Measurements from ENCODE around the gene SEMA4B.
"Not testable (repeated sequence)": the region's sequence is repeated elsewhere in the genome, so short reads cannot be mapped to it uniquely, and the experiment has no call there.

Gene SEMA4B

GRCh38 chr15:90248789-90249202, 47.7 kb downstream of the SEMA4B start:
- Histone ChIP-seq H3K27ac (peak overlapping the region in 1 of 2 donors; percentile 49), H3K4me3 (peak overlapping the region; percentile 74)
- no peak for DNase-seq (ENCODE audit: low spot score)
- no peak for TF ChIP-seq CTCF (IDR thresholded peaks at IDR 0.05)

- Histone ChIP-seq H3K27ac (peak within 1 kb of the TSS in 1 of 2 donors; percentile 49), H3K4me3 (peak within 1 kb of the TSS; percentile 74)
- TF ChIP-seq CTCF (IDR thresholded peaks at IDR 0.05): no peak
- peak; percentile 93 for DNase-seq (ENCODE audit: low spot score)
These were observed 48.2 kb downstream of the SEMA4B start, which contains the start of gene TTLL13 for GRCh38 chr15:90249203-90249863. TTLL13 (plus strand) TSS chr15:90249556; CDS start chr15:90250631, 1,075 bp downstream.

DNA sequence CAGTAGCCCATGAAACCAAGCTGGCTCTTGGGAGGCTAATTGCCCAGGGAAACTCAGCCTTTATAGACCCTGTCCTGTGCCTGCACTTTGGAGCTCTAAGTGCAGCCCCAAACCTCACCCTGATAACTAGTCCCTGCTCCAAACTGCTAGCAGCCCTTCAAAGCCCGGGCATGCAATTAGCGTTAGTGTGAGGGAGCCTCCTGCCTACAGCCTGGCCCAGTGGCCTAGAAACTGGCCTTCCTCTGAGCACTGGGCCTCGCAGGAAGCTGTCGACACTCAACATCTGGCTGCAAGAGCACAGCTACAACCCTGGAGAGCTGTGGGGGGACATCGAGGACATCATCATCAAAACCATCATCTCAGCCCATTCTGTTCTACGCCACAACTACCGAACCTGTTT, 56.6 kb downstream of the SEMA4B start:
- no peak for TF ChIP-seq CTCF (IDR thresholded peaks at IDR 0.05)
- Histone ChIP-seq H3K27ac (no peak overlapping the region), H3K4me3 (no peak overlapping the region)
- no peak for DNase-seq (ENCODE audit: low spot score)

DNA sequence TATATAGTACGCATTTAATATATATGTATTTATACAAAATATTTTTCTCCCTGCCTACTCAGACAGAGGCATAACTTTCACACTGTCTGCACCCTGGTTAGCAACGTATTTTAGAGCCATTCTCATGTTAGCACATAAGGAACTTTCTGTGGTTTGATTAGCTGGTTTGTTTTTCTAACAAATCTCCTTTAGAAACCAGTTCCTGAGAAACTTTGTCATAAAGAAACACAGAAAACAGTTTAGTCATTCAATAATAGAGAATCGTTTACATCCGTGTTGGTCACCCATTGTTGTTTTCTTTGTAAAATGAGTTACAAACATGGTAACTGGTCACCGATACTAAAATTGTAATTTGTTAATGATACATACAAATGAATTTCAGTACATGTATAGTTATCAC, 58.4 kb downstream of the SEMA4B start:
- no peak overlapping the region for H3K4me3 ChIP-seq
- H3K27ac ChIP-seq: no peak overlapping the region
- no peak for DNase-seq (ENCODE audit: low spot score)
- no peak for TF ChIP-seq CTCF (IDR thresholded peaks at IDR 0.05)

DNA sequence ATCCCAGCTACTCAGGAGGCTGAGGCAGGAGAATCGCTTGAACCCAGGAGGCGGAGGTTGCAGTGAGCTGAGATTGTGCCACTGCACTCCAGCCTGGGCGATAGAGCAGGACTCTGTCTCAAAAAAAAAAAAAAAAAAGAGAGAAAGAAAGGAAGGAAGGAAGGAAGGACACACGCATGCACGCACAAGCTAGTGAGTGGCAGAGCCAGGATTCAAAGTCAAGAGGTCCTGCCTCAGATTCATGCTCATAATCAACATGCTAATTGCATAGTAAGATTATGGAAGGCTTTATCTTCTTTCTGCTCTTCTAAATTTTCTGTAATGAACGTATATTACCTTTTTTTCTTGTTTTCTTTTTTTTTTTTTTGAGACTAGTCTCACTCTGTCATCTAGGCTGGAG, 59.6 kb downstream of the SEMA4B start:
- not testable (repeated sequence) for DNase-seq (ENCODE audit: low spot score); H3K27ac ChIP-seq; H3K4me3 ChIP-seq

- H3K27ac ChIP-seq: no peak overlapping the region
- no peak overlapping the region for H3K4me3 ChIP-seq
- no peak for DNase-seq (ENCODE audit: low spot score)
- TF ChIP-seq CTCF (IDR thresholded peaks at IDR 0.05): no peak
These were observed 60.7 kb downstream of the SEMA4B start for GRCh38 chr15:90261811-90262210.

DNA sequence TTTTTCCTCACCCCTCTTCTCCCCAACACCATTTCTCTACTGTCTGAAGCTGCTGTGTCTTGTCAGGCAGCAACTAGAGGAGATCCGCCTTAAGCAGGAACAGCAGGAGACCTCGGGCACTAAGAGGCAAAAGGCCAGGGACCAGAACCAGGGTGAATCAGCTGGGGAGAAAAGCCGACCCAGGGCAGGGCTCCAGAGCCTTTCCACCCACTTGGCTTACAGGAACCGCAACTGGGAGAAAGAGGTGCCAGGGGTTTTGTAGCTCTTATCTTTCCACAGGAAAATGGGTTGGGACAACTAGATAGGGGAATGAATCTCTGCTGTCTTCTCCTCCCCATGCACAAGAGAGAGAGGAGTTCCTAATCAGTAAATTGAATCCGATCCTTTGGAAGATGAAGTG, 61.3 kb downstream of the SEMA4B start:
- no peak for TF ChIP-seq CTCF (IDR thresholded peaks at IDR 0.05)
- Histone ChIP-seq H3K4me3 (no peak overlapping the region), H3K27ac (no peak overlapping the region)
- DNase-seq (ENCODE audit: low spot score): no peak
